ENCODE results near the gene PPARD.
"Not testable (repeated sequence)": the region's sequence is repeated elsewhere in the genome, so short reads cannot be mapped to it uniquely, and the experiment has no call there.

GRCh38 chr6:35432702-35433101 is 90.3 kb downstream of the PPARD start:
- TF ChIP-seq, protein P1, sequence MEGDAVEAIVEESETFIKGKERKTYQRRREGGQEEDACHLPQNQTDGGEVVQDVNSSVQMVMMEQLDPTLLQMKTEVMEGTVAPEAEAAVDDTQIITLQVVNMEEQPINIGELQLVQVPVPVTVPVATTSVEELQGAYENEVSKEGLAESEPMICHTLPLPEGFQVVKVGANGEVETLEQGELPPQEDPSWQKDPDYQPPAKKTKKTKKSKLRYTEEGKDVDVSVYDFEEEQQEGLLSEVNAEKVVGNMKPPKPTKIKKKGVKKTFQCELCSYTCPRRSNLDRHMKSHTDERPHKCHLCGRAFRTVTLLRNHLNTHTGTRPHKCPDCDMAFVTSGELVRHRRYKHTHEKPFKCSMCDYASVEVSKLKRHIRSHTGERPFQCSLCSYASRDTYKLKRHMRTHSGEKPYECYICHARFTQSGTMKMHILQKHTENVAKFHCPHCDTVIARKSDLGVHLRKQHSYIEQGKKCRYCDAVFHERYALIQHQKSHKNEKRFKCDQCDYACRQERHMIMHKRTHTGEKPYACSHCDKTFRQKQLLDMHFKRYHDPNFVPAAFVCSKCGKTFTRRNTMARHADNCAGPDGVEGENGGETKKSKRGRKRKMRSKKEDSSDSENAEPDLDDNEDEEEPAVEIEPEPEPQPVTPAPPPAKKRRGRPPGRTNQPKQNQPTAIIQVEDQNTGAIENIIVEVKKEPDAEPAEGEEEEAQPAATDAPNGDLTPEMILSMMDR (IDR thresholded peaks at IDR 0.05): not testable (repeated sequence)
- not testable (repeated sequence) for TF ChIP-seq POLR2A (IDR thresholded peaks at IDR 0.05)

All from uterus (tissue), 2 donors.